GM12891 (cell line): Measurements from ENCODE around the gene CYP3A5.

ENCODE experiments used
- PAX5 ChIP-seq: IDR thresholded peaks from 2 replicates; pipeline ENCODE4 v1.6.1; 2011; ENCODE audit warnings: low read length, moderate library complexity, mild to moderate bottlenecking; ENCODE audit not compliant: insufficient read depth, severe bottlenecking
- POLR2A ChIP-seq: IDR thresholded peaks from 2 replicates; pipeline ENCODE4 v1.6.1; 2011; ENCODE audit warnings: low read depth, low read length, control low read depth
- POLR2AphosphoS5 ChIP-seq: IDR thresholded peaks from 2 replicates; pipeline ENCODE4 v1.6.1; 2011; ENCODE audit warnings: low read depth, low read length, control low read depth
- POU2F2 ChIP-seq: IDR thresholded peaks from 2 replicates; pipeline ENCODE4 v1.6.1; 2011; ENCODE audit warnings: low read depth, mild to moderate bottlenecking, control low read depth, low read length, moderate library complexity
- SPI1 ChIP-seq: IDR thresholded peaks from 2 replicates; pipeline ENCODE4 v1.6.1; 2011; ENCODE audit warnings: low read depth, low read length, control low read depth
- TAF1 ChIP-seq: IDR thresholded peaks from 2 replicates; pipeline ENCODE4 v1.6.1; 2011; ENCODE audit warnings: low read depth, low read length, control low read depth

DNA sequence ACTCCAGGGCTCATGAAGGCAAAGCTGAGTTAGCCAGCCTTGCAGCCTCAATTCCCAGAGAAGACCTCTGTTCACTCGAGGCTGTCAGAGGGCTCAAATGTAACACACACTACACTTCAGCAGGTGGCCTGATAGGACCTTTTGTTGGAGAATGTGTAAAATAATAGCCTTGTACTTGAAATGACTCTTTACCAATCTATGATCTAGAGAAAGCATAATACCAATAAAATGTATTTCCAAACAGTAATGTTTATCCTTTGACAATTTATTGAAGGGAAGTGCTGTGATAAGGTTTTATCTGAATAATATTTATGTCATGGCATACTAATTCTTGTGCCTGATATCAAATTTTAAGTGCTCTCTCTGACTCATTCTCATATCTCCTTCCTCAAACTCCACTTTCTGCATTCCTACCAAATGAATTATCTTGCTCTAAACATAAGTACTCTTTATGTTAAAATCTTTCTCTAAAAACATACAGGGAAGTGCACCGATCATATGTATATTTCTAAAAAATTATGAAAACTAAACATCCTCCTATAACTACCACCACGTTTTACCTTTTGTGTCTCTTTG is 34.3 kb upstream of the CYP3A5 start:
- TF ChIP-seq POLR2AphosphoS5 (no peak), TAF1 (no peak), POLR2A (no peak), POU2F2 (no peak), SPI1 (no peak), PAX5 (no peak)
